Skeletal muscle tissue (tissue), 4 donors: Measurements from ENCODE around the gene SEC31B. TPM values are rescaled to one million over a fixed set of nuclear protein-coding genes. Genes with fewer than 3 reads are reported as not detected.
A peak's percentile ranks its signal among the peaks of the same experiment; 100 is the strongest.

ENCODE experiments used
- H3K27ac ChIP-seq: one replicate; pipeline ENCODE4 v1.7.0; 2013; ENCODE audit warnings: mild to moderate bottlenecking, low read depth, low read length, inconsistent platforms
- H3K27me3 ChIP-seq, 3 donors: one replicate each; pipeline ENCODE4 v1.7.0; 2013; ENCODE audit warnings: low read length in 3 of 3; ENCODE audit not compliant: control insufficient read depth in 3 of 3, insufficient read depth in 3 of 3
- H3K36me3 ChIP-seq, 3 donors: one replicate each; pipeline ENCODE4 v1.7.0; 2013; ENCODE audit warnings: low read length in 3 of 3; ENCODE audit not compliant: control insufficient read depth in 3 of 3, insufficient read depth in 3 of 3
- H3K4me1 ChIP-seq, 3 donors: one replicate each; pipeline ENCODE4 v1.7.0; 2013; ENCODE audit warnings: low read length in 3 of 3, mild to moderate bottlenecking in 3 of 3; ENCODE audit not compliant: control insufficient read depth in 3 of 3, insufficient read depth in 3 of 3
- H3K4me3 ChIP-seq, 3 donors: one replicate each; pipeline ENCODE4 v1.7.0; 2013; ENCODE audit warnings: low read length in 3 of 3
- H3K9ac ChIP-seq, 3 donors: one replicate each; pipeline ENCODE4 v1.7.0; 2013; ENCODE audit warnings: low read length in 3 of 3, mild to moderate bottlenecking in 3 of 3, moderate library complexity in 2 of 3, low read depth in 1 of 3
- H3K9me3 ChIP-seq, 3 donors: one replicate each; pipeline ENCODE4 v1.7.0; 2013; ENCODE audit warnings: low read length in 3 of 3; ENCODE audit not compliant: control insufficient read depth in 3 of 3
- total RNA-seq: library from RNA; depleted of rRNA; stranded (reverse); fragments of >200 nt; gene quantifications from one replicate; pipeline ENCODE4 v1.2.3, GENCODE V29; 2014
- donor health status: Osteomylitis.

Gene SEC31B
- total RNA-seq, 1 donor from 2014 or later = 2.6 TPM

- peak overlapping the region; percentile 69 for H3K27ac ChIP-seq
- peaks cover 24 to 30% (median 28%) of the 10 kb centered on the region in 3 donors for H3K4me1 ChIP-seq
- no peaks in the 10 kb centered on the region for H3K27me3 ChIP-seq
- H3K9ac ChIP-seq = no peak overlapping the region
- no peaks in the 10 kb centered on the region for H3K9me3 ChIP-seq
- peak overlapping the region in 1 of 3 donors; percentile 2 for H3K4me3 ChIP-seq
- peaks cover 3 to 8% (median 6%) of the 10 kb centered on the region in 3 donors for H3K36me3 ChIP-seq
Measured at GRCh38 chr10:100516847-100517246, 2.8 kb downstream of the SEC31B start.

- Histone ChIP-seq H3K9me3 (no peaks in the 10 kb centered on the region), H3K27ac (no peak overlapping the region), H3K4me1 (peaks cover 24 to 30% (median 28%) of the 10 kb centered on the region in 3 donors), H3K36me3 (peaks cover 6 to 14% (median 8%) of the 10 kb centered on the region in 3 donors), H3K9ac (no peak overlapping the region), H3K27me3 (no peaks in the 10 kb centered on the region), H3K4me3 (no peak overlapping the region)
Measured at GRCh38 chr10:100515612-100516011, 4.0 kb downstream of the SEC31B start.

DNA sequence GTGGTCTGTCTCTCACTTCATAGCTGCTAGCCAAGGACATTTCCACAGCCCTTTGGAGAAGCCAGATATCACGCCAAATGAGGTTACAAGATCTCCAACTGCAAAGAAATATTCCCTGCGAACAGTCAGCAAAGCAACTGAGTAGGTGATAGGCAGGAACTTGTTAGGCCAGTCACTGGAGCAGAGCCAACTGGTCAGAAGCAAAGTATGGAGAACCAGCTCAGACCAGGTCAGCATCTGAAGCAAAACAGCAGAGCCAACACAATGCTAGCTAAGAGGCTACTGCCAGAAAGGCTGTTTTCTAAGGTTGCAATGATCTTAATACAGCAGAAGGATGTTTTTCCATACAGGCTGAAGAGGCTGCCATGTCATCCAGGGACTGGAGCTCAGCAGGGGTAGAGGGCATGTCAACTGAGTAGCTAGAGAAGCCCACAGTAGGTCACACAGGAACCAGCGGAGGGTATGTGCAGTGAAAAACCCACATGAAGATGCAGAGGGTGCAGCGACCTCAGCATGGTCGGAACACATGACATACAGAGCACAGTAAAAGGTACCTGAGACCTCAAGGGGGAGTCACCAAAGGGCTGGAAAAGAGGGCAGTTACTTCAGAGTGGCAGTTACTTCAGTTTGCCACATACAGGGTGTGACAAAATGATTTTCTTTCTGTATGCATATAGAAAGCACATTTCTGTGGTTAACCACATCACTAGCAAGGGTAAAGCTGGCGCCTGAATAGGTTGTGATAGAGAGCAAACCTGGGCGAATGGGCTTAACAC, 8.9 kb downstream of the SEC31B start:
- H3K4me1 ChIP-seq = peaks cover 0 to under 1% (median 0%) of the 10 kb centered on the region in 3 donors
- H3K9ac ChIP-seq = no peak overlapping the region
- no peaks in the 10 kb centered on the region for H3K9me3 ChIP-seq
- H3K27ac ChIP-seq = no peak overlapping the region
- peaks cover 28 to 45% (median 35%) of the 10 kb centered on the region in 3 donors for H3K36me3 ChIP-seq
- no peaks in the 10 kb centered on the region for H3K27me3 ChIP-seq
- H3K4me3 ChIP-seq = no peak overlapping the region

- Histone ChIP-seq H3K36me3 (peaks cover 33 to 53% (median 43%) of the 10 kb centered on the region in 3 donors), H3K27me3 (no peaks in the 10 kb centered on the region), H3K9ac (no peak overlapping the region), H3K9me3 (no peaks in the 10 kb centered on the region), H3K27ac (no peak overlapping the region), H3K4me1 (no peaks in the 10 kb centered on the region), H3K4me3 (no peak overlapping the region)
Measured at GRCh38 chr10:100509241-100509840, 10.3 kb downstream of the SEC31B start.

DNA sequence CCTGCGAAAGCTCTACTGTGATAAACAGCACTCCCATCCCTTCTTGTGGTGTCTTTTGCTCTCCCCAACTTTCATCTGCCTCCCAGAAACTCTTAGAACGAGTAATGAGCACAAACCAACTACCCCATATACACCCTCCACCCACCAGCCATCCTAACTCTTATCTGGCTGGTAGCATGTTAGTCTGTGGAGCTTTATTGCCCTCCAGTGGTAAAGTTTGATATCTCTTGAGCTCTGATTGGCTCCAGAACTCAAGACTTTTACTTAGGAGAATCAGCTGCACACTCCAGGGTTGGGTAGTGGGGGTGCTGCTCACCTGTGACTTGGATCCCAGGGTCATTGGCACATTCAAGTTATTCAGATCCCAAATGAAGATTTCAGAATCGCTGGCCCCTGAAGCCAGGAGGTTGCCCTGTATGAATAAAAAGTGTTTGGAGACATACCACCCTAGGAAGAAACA, 10.9 kb downstream of the SEC31B start:
- H3K4me3 ChIP-seq = no peak overlapping the region
- H3K9ac ChIP-seq = no peak overlapping the region
- peaks cover 33 to 56% (median 43%) of the 10 kb centered on the region in 3 donors for H3K36me3 ChIP-seq

GRCh38 chr10:100508266-100508665, 11.4 kb downstream of the SEC31B start:
- Histone ChIP-seq H3K27ac (no peak overlapping the region), H3K27me3 (no peaks in the 10 kb centered on the region), H3K9ac (no peak overlapping the region), H3K36me3 (peaks cover 33 to 56% (median 43%) of the 10 kb centered on the region in 3 donors), H3K9me3 (no peaks in the 10 kb centered on the region), H3K4me3 (no peak overlapping the region), H3K4me1 (no peaks in the 10 kb centered on the region)

More for the DNA sequence above, 10.9 kb downstream of the SEC31B start:
- Histone ChIP-seq H3K27me3 (no peaks in the 10 kb centered on the region), H3K4me1 (no peaks in the 10 kb centered on the region), H3K9me3 (no peaks in the 10 kb centered on the region), H3K27ac (no peak overlapping the region)

DNA sequence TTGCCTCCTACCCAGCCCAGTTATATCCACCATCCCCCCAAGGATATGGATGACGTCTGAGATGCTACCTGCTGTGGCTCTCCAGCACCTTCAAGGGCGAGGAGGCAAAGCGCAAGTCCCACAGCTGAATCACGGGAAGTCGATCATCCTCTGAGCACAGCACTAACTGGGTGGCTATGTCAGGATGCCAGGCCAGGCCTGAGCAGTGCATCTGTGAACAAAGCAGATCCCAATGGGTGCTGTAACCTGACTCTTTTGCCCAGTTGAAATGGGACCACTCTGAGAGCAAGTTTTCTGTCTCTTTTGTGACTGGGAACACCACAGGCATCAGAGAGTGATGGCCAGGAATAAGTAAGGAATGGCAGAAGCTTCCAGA, 12.3 kb downstream of the SEC31B start:
- no peaks in the 10 kb centered on the region for H3K4me1 ChIP-seq
- peaks cover 27 to 63% (median 45%) of the 10 kb centered on the region in 3 donors for H3K36me3 ChIP-seq
- H3K27me3 ChIP-seq = no peaks in the 10 kb centered on the region
- no peak overlapping the region for H3K27ac ChIP-seq
- no peak overlapping the region for H3K9ac ChIP-seq
- no peaks in the 10 kb centered on the region for H3K9me3 ChIP-seq
- H3K4me3 ChIP-seq = no peak overlapping the region

GRCh38 chr10:100506596-100507356, 12.9 kb downstream of the SEC31B start:
- Histone ChIP-seq H3K4me3 (no peak overlapping the region), H3K27me3 (no peaks in the 10 kb centered on the region), H3K4me1 (no peaks in the 10 kb centered on the region), H3K36me3 (peaks cover 27 to 68% (median 46%) of the 10 kb centered on the region in 3 donors), H3K9me3 (no peaks in the 10 kb centered on the region), H3K27ac (no peak overlapping the region), H3K9ac (no peak overlapping the region)

DNA sequence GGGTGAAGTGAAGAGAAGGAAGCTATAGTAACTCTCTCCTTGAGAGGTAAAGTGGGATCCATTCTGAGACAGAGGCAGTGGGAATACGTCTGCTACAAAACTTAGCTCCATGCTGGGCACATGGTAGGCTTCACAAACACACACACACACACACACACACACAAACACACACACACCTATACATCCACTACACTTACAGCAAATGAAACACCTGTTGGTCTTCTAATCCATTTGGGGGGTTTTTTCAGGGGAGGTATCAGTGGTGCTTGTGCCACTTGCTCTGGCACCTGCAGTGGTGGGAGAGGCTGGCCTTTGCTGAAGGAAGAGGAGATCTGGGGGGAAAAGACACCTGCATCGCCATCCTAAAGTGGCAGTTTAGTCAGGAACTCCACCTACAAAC, 14.5 kb downstream of the SEC31B start:
- Histone ChIP-seq H3K36me3 (peaks cover 35 to 70% (median 44%) of the 10 kb centered on the region in 3 donors), H3K9ac (no peak overlapping the region), H3K27me3 (no peaks in the 10 kb centered on the region), H3K4me3 (no peak overlapping the region), H3K27ac (no peak overlapping the region), H3K9me3 (no peaks in the 10 kb centered on the region), H3K4me1 (no peaks in the 10 kb centered on the region)
